ENCODE measurements around the gene MYG1.
A peak's percentile ranks its signal among the peaks of the same experiment; 100 is the strongest.

MYG1 gene

GRCh38 chr12:53347905-53348304, 48.4 kb downstream of the MYG1 start:
- TF ChIP-seq, protein P1, sequence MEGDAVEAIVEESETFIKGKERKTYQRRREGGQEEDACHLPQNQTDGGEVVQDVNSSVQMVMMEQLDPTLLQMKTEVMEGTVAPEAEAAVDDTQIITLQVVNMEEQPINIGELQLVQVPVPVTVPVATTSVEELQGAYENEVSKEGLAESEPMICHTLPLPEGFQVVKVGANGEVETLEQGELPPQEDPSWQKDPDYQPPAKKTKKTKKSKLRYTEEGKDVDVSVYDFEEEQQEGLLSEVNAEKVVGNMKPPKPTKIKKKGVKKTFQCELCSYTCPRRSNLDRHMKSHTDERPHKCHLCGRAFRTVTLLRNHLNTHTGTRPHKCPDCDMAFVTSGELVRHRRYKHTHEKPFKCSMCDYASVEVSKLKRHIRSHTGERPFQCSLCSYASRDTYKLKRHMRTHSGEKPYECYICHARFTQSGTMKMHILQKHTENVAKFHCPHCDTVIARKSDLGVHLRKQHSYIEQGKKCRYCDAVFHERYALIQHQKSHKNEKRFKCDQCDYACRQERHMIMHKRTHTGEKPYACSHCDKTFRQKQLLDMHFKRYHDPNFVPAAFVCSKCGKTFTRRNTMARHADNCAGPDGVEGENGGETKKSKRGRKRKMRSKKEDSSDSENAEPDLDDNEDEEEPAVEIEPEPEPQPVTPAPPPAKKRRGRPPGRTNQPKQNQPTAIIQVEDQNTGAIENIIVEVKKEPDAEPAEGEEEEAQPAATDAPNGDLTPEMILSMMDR (IDR thresholded peaks at IDR 0.05; ENCODE audit: extremely low read depth, insufficient read depth, missing control alignments) = no peak
- in situ Hi-C loops (cut with MboI; ENCODE audit: low pct_unique_long_range_greater_than_20kb, low sequenced_read_pairs, unreplicated experiment) = no loop called here
- no peak for DNase-seq (ENCODE audit: low spot score)

DNA sequence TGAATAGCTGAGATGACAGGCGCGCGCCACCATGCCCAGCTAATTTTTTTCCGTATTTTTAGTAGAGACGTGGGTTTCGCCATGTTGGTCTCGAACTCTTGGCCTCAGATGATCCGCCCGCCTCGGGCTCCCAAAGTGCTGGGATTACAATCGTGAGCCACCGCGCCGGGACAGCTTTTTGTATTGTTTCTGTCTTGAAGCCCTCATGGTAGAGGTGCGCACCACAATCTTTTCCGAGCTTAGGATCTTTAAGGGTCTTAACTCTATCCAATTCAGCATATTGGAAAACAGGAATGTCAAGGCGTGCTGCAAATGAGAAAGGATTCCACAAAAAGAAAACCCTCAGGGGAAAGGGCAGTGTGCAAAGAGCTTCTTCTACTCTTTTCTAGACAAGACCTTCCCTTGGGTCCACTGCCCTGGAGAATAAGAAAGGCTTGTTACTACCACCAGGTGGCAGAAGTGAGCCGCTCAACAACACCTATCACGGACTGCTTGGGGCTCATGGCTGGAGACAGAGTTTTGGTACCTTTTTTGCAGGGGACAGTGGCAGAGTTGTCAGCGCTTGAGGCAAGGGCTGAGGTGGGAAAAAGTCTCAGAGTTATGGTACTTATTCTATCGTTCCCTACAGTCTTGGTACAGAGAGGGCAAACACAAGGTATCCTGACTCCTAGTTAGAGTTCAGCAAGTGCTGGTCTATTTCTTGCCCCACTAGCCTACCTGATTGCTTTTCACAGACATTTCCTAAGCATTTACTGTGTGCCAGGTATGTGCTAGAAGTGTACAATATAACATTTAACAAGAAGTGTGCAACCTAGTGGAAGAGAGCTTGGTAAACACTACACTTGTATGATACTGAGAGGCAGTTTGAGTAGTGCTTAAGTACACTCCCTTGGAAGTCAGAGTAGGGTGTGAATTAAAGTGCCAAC, 53.1 kb downstream of the MYG1 start:
- peak; percentile 78 for DNase-seq (ENCODE audit: low spot score)
- in situ Hi-C loops (cut with MboI; ENCODE audit: low pct_unique_long_range_greater_than_20kb, low sequenced_read_pairs, unreplicated experiment) = loop anchor here (5.0 kb wide), 1 partner anchor 70 kb away; the partner anchor contains the start of gene AMHR2
- TF ChIP-seq, protein P1 (IDR thresholded peaks at IDR 0.05; ENCODE audit: extremely low read depth, insufficient read depth, missing control alignments) = peak; percentile 76

GRCh38 chr12:53353257-53353655, 53.8 kb downstream of the MYG1 start:
- DNase-seq (ENCODE audit: low spot score) = no peak
- in situ Hi-C loops (cut with MboI; ENCODE audit: low pct_unique_long_range_greater_than_20kb, low sequenced_read_pairs, unreplicated experiment) = loop anchor here (5.0 kb wide), 1 partner anchor 69 kb away; the partner anchor contains the start of gene AMHR2
- TF ChIP-seq, protein P1 (IDR thresholded peaks at IDR 0.05; ENCODE audit: extremely low read depth, insufficient read depth, missing control alignments) = no peak

DNA sequence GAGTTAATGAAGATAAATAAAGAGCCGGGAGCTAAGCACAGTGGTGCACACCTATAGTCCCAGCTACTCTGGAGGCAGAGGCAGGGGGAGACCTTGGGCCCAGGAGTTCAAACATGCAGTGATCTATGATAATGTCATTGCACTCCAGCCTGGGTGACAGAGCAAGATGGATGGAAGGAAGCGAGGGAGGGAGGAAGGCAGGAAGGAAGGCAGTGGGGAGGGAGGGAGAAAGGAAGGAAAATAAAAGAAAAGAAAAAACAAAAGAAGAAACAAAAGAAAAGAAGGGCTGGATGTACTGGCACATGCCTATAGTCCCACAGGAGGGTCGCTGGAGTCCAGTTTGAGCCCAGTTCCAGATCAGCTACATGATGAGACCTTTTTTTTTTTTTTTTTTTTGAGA, 55.6 kb downstream of the MYG1 start:
- in situ Hi-C loops (cut with MboI; ENCODE audit: low pct_unique_long_range_greater_than_20kb, low sequenced_read_pairs, unreplicated experiment) = no loop called here
- no peak for DNase-seq (ENCODE audit: low spot score)
- TF ChIP-seq, protein P1 (IDR thresholded peaks at IDR 0.05; ENCODE audit: extremely low read depth, insufficient read depth, missing control alignments) = no peak
